HG03097 (cell line): ENCODE data around the gene KRTAP10-12.

Source experiments
- ATAC-seq: cut with Tn5 transposase; IDR thresholded peaks from one replicate; pipeline ENCODE4 v1.9.1; 2021; ENCODE audit not compliant: unreplicated experiment, low FRiP score

KRTAP10-12 gene

DNA sequence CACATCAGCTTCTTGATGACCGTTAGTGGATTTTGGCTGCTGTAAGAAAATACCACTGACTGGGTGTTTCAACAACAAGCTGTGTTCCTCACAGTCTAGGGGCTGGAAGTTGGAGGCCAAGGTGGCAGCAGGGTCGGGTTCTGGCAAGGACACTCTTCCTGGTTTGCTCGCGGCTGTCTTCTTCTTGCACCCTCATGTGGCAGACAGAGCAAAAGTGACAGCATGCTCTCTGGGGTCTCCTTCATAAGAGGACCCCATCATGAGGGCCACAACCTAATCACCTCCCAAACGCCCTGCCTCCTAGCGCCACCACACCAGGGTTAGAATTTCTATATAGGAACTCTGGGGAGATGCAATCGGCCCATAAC is 33.0 kb downstream of the KRTAP10-12 start:
- ATAC-seq = no peak

DNA sequence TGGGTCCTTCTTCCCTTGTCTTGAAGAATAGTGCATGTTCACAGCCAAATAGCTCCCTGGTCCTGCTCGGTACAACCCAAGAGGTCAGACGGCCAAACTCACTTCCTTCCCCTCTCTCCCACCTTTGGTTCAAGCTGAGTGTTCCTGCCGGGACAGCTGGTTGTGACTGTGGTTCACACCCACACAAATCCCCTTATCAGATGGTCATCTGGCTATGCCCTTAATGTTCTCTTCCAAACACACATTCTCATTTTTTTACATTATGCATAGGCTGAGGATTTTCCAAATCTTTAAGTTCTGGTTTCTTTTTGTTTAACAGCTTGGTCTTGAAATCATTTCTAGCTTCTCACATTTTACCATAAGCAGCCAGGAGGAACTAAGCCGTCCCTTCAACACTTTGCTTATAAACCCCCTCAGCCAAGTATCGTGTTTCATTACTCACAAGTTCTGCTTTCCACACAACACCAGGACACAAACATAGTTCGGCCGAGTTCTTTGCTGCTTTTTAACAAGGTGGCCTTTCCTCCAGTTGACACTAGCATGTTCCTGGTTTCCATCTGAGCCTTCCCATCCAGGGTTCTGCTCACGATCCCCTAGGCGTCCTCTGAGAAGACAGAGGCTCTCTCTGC is 34.1 kb downstream of the KRTAP10-12 start:
- ATAC-seq = no peak

DNA sequence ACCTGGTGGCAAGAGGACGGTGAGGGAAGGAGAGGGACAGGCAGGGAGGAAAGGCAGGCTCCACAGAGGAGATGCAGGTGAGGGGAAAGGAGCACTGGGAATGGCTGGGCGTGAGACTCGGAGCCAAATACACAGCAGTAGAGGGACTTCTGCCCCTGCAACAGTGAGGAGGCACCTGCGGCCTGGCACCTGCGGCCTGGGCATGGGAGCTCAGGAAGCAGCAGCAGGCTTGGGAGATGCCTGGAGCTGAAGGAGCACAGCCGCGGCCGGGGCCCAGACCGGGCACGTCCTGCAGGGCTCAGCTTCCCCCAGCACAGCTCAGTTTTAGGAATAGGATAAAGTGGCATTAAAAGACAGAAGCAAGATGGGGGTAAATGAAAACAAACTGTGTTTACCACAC is 35.3 kb downstream of the KRTAP10-12 start:
- ATAC-seq = no peak

DNA sequence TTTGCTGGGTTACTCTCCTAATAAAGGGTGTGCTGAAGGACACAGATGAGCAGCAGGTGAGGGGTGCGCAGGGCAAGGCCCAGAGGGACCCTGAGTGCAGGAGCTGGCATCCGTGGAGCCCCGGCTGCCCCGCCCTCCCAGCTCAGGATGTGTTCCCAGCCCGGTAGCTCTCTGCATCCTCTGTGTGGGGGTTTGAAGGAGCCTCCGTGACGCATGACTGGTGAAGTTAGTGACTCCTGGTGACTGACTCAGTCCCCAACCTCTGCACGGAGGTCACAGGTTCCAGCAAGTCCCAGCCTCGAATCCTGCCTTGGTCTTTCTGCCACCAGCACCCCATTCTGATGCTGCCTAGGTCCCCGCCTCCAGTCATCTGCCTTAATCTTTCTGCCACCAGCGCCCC is 36.0 kb downstream of the KRTAP10-12 start:
- ATAC-seq = no peak

- no peak for ATAC-seq
These were observed 37.2 kb downstream of the KRTAP10-12 start for GRCh38 chr21:44734026-44734745.

GRCh38 chr21:44734841-44735240 is 37.9 kb downstream of the KRTAP10-12 start:
- no peak for ATAC-seq

GRCh38 chr21:44735821-44736220 is 38.8 kb downstream of the KRTAP10-12 start:
- ATAC-seq = no peak

DNA sequence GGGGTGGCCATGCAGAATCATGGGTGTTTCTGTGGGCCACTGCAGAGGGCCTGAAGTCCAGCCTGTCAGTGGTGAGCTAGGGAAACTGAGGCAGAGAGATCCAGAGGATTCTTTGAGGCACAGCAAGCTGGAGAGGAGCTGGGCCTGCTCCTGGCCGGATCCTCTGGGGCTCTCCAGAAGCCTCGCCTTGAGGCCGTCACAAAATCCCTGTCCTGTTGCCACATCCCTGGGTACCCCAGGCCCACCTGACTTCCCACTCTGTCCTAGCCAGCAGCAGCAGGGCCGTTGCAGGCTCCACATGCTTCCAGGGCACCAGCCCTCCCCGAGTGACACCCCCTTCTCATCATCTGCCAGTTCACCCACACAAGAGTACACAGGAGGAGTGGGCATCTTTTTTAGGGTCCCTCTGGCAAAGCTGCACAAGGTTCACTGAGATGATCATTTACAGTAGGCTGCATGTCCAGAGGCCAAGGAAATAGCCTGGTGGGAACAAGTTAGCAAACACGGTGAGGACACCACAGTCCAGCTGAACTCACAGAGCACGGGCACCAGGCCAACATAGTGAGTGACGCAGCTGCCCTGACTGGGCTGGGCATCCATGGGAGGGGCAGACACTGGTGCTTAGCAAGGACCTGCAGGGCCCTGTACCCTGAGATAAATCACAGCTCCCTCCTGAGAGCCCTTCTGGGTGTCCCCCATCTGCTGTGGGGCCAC is 39.5 kb downstream of the KRTAP10-12 start:
- no peak for ATAC-seq

DNA sequence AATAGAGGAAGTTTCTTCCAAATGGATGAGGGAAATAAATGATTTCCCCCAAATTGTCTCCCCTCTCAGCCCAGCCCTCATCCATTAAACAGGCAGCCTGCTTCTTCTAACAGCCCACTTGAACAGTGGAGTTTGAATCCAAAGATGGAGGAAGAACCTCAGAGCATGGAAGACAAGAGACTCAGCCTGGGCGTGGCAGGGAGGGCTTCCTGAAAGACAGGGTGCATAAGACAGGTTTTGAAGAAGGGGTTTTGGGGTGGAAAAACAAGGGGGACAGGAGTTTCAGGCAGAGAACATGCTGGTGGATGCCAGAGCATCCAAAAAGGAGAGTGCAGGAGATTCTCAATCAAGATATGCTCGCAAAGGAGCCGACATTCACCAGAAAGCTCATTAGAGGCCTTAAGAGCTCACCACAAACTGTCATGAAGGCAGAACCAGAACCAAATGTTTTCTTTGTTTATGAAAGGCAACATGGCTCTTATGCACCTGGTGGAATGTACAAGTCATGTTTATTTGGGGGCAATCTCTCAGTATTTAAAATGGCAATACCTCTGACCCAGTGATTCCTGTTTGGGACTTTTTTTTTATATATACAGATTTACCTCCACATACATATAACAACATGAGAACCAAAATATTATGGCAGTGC is 40.9 kb downstream of the KRTAP10-12 start:
- ATAC-seq = no peak

DNA sequence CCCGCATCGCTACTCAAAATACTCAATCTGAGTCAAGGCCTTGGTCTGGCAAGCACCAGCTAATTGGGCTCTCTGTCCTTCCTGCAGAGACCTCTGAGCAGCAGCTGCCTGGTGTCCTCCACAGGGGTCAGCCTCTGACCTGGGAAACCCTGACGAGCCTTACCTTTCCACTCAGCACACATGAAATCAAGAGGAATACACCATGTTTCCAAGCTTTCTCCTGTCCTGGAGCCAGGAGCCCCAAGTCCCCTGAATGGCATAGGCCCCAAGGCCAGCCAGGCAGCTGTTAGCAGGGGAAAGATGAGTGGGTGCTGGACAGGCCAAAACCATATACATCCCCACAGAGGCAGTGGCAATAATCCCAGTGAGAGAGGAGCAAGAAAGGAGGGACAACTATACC is 41.6 kb downstream of the KRTAP10-12 start:
- ATAC-seq = no peak

DNA sequence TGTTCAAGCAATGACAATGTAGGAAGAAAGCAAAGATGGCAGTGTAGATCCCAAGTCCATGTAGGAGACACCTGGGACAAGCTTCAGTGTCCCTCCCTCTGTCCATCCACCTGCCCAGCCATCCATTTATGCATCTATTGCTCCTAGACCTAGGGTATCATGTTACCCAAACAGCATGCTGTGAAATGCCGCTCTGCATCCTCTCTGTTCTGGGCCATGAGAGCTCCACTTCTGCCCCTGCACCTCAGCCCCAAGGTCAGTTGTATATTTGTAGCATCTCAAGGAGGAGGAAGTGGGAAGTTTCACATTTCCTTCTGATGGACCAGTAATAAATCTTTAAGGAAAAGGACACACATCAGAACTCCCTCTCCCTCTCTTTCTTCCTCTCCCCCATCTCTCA is 42.3 kb downstream of the KRTAP10-12 start:
- ATAC-seq = no peak

DNA sequence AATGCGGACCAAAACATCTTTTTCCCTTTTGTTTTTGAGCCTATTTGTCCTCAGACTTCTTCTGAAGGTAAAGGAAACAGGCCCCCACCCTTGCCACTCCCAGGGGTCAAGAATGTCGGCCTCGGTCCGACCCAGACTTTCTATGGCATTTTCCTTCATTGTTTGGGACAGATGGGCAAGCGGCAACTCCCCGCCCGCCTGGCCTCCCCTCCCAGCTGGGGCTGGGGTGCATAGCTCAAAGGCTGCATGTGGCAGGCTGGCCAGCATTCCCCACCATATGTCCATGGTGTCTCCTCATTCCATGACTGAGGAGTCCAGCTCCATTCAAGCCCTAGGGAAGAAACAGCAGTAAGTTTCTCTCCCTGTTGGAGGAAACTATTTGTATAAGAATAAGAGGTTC is 43.8 kb downstream of the KRTAP10-12 start:
- ATAC-seq = no peak

DNA sequence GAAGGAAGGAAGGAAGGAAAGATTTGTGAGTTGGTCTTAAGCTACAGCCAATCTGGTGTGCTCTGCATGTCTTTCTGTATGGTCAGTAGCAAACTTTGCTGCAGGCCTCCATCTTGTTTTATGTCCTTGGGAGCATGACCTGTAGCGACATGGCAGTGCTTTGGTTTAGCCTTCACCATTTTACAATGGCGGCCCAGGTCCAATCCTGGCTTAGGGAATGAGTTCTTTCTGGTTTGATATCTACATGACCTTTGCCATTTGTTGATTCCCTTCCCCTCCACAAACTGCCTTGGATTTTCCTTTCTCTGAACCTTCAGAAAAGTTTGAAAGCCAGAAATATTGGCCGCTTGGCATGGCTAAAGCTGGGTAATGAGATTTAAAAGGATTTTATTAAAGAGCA is 44.9 kb downstream of the KRTAP10-12 start:
- ATAC-seq = no peak

DNA sequence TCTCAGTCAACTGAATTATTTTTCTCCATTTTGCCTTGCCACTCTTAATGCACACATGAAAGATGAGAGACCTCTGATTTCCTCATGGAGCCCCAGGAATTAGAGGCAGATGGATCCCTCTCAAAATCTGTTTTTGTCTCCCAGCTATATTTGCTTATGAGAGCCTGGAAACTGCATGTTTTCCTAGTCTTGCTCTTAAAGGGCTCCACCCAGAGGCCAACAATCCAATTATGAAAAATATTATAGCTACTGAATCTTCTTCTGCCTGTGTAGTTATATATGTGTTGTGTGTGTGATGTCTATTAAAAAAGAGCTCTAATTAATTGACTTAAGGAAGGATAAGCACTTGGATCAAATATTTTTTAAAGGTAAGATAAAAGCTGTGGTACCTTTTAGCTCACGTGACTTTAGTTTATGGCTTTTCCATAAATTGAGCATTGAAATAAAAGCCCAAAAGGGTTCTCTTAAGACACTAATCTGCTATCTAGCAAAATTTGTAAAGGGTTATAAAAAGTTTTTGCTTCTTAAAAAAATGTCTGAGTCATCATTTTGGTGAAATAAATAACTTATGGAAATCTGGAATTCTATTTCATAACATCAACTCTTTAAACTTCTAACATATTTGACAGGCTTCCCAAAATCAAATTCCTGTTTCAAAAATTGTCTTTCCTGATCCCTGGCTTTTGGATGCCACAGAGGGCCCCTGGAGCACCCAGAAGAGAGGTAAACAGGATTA is 45.6 kb downstream of the KRTAP10-12 start:
- no peak for ATAC-seq
